ENCODE measurements around the gene SAMD4B. TPM values are rescaled to one million over a fixed set of nuclear protein-coding genes. Genes with fewer than 3 reads are reported as not detected.

The SAMD4B gene
- total RNA-seq, 1 donor from 2014 or later = 22.4 TPM

DNA sequence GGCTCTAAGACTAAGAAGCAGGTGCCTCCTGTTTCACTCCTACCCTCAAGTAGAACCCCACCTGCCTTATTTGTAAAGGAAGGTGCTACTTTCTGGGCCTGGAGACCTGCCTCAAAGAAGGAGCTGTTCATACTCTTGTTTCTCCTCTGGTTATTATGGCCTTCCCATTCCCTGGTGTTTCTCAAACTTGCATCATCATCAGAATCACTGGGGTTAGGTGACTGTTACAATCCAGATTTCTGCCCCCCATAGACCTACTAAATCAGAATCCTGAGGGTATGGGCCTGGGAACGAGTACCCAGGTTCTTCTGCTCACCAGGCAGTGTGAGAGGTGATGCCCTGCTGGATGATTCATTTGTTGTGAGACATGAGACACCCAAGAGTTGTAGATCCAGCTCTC lies 18.4 kb downstream of the SAMD4B start:
- no peaks in the 10 kb centered on the region for H3K9me3 ChIP-seq (ENCODE audit: control insufficient read depth in 3 of 3, low read length in 3 of 3)
- H3K4me3 ChIP-seq (ENCODE audit: low read length in 3 of 3) = no peak overlapping the region
- no peak overlapping the region for H3K9ac ChIP-seq (ENCODE audit: low read depth in 1 of 3, low read length in 3 of 3)
- H3K27me3 ChIP-seq (ENCODE audit: control insufficient read depth in 3 of 3, insufficient read depth in 3 of 3, low read length in 3 of 3) = no peaks in the 10 kb centered on the region
- peaks cover 43 to 55% (median 51%) of the 10 kb centered on the region in 3 donors for H3K36me3 ChIP-seq (ENCODE audit: control insufficient read depth in 3 of 3, insufficient read depth in 3 of 3, low read length in 3 of 3)
- no peak overlapping the region for H3K27ac ChIP-seq (ENCODE audit: low read depth, low read length)
- peaks cover 29 to 35% (median 29%) of the 10 kb centered on the region in 3 donors for H3K4me1 ChIP-seq (ENCODE audit: control insufficient read depth in 3 of 3, insufficient read depth in 3 of 3, low read length in 3 of 3)

GRCh38 chr19:39362682-39363657 lies 20.7 kb downstream of the SAMD4B start:
- Histone ChIP-seq H3K9ac (ENCODE audit: low read depth in 1 of 3, low read length in 3 of 3) (peak overlapping the region in 2 of 3 donors; percentile 37 to 68), H3K4me3 (ENCODE audit: low read length in 3 of 3) (peak overlapping the region in 2 of 3 donors; percentile 14 to 42), H3K36me3 (ENCODE audit: control insufficient read depth in 3 of 3, insufficient read depth in 3 of 3, low read length in 3 of 3) (peaks cover 24 to 36% (median 35%) of the 10 kb centered on the region in 3 donors), H3K9me3 (ENCODE audit: control insufficient read depth in 3 of 3, low read length in 3 of 3) (no peaks in the 10 kb centered on the region), H3K4me1 (ENCODE audit: control insufficient read depth in 3 of 3, insufficient read depth in 3 of 3, low read length in 3 of 3) (peaks cover 32 to 39% (median 33%) of the 10 kb centered on the region in 3 donors), H3K27ac (ENCODE audit: low read depth, low read length) (peak overlapping the region; percentile 79), H3K27me3 (ENCODE audit: control insufficient read depth in 3 of 3, insufficient read depth in 3 of 3, low read length in 3 of 3) (no peaks in the 10 kb centered on the region)

GRCh38 chr19:39363901-39364457 lies 21.8 kb downstream of the SAMD4B start:
- peak overlapping the region; percentile 79 for H3K27ac ChIP-seq (ENCODE audit: low read depth, low read length)
- peaks cover 16 to 32% (median 31%) of the 10 kb centered on the region in 3 donors for H3K36me3 ChIP-seq (ENCODE audit: control insufficient read depth in 3 of 3, insufficient read depth in 3 of 3, low read length in 3 of 3)
- no peak overlapping the region for H3K4me3 ChIP-seq (ENCODE audit: low read length in 3 of 3)
- no peaks in the 10 kb centered on the region for H3K9me3 ChIP-seq (ENCODE audit: control insufficient read depth in 3 of 3, low read length in 3 of 3)
- peak overlapping the region; percentile 40 to 63 (median 58) for H3K9ac ChIP-seq (ENCODE audit: low read depth in 1 of 3, low read length in 3 of 3)
- H3K27me3 ChIP-seq (ENCODE audit: control insufficient read depth in 3 of 3, insufficient read depth in 3 of 3, low read length in 3 of 3) = no peaks in the 10 kb centered on the region
- peaks cover 32 to 39% (median 33%) of the 10 kb centered on the region in 3 donors for H3K4me1 ChIP-seq (ENCODE audit: control insufficient read depth in 3 of 3, insufficient read depth in 3 of 3, low read length in 3 of 3)

GRCh38 chr19:39365531-39365930 lies 23.3 kb downstream of the SAMD4B start:
- peaks cover 22 to 36% (median 30%) of the 10 kb centered on the region in 3 donors for H3K36me3 ChIP-seq (ENCODE audit: control insufficient read depth in 3 of 3, insufficient read depth in 3 of 3, low read length in 3 of 3)

GRCh38 chr19:39369200-39369599 lies 27.0 kb downstream of the SAMD4B start:
- Histone ChIP-seq H3K4me1 (ENCODE audit: control insufficient read depth in 3 of 3, insufficient read depth in 3 of 3, low read length in 3 of 3) (peaks cover 28 to 33% (median 28%) of the 10 kb centered on the region in 3 donors), H3K27ac (ENCODE audit: low read depth, low read length) (no peak overlapping the region), H3K36me3 (ENCODE audit: control insufficient read depth in 3 of 3, insufficient read depth in 3 of 3, low read length in 3 of 3) (peaks cover 25 to 35% (median 34%) of the 10 kb centered on the region in 3 donors), H3K4me3 (ENCODE audit: low read length in 3 of 3) (no peak overlapping the region), H3K27me3 (ENCODE audit: control insufficient read depth in 3 of 3, insufficient read depth in 3 of 3, low read length in 3 of 3) (no peaks in the 10 kb centered on the region), H3K9ac (ENCODE audit: low read depth in 1 of 3, low read length in 3 of 3) (no peak overlapping the region), H3K9me3 (ENCODE audit: control insufficient read depth in 3 of 3, low read length in 3 of 3) (no peaks in the 10 kb centered on the region)

More at GRCh38 chr19:39365531-39365930, 23.3 kb downstream of the SAMD4B start:
- Histone ChIP-seq H3K9ac (ENCODE audit: low read depth in 1 of 3, low read length in 3 of 3) (no peak overlapping the region), H3K4me3 (ENCODE audit: low read length in 3 of 3) (no peak overlapping the region), H3K27ac (ENCODE audit: low read depth, low read length) (no peak overlapping the region), H3K4me1 (ENCODE audit: control insufficient read depth in 3 of 3, insufficient read depth in 3 of 3, low read length in 3 of 3) (peaks cover 32 to 39% (median 33%) of the 10 kb centered on the region in 3 donors), H3K27me3 (ENCODE audit: control insufficient read depth in 3 of 3, insufficient read depth in 3 of 3, low read length in 3 of 3) (no peaks in the 10 kb centered on the region), H3K9me3 (ENCODE audit: control insufficient read depth in 3 of 3, low read length in 3 of 3) (no peaks in the 10 kb centered on the region)

DNA sequence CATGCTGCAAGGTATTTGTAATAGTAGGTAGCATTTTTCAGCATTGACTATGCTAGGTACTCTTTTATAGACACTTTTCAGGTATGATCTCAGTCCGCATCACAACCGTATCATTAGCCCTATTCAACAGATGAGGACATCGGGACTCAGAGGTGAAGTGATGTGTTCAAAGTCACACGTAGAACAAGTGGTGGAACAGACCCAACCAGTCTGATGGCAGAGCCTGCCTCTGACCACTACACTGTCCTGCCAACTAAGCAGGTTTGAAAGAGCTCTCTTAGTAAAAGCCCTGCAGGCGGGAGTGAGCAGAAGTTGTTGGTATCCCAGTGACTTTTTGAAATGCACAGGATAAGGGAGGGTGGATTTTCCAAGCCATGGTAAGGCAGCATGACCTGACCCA lies 28.5 kb downstream of the SAMD4B start:
- Histone ChIP-seq H3K36me3 (ENCODE audit: control insufficient read depth in 3 of 3, insufficient read depth in 3 of 3, low read length in 3 of 3) (peaks cover 32 to 42% (median 42%) of the 10 kb centered on the region in 3 donors), H3K27ac (ENCODE audit: low read depth, low read length) (no peak overlapping the region), H3K4me1 (ENCODE audit: control insufficient read depth in 3 of 3, insufficient read depth in 3 of 3, low read length in 3 of 3) (peaks cover 19 to 22% (median 21%) of the 10 kb centered on the region in 3 donors), H3K9me3 (ENCODE audit: control insufficient read depth in 3 of 3, low read length in 3 of 3) (no peaks in the 10 kb centered on the region), H3K4me3 (ENCODE audit: low read length in 3 of 3) (no peak overlapping the region), H3K27me3 (ENCODE audit: control insufficient read depth in 3 of 3, insufficient read depth in 3 of 3, low read length in 3 of 3) (no peaks in the 10 kb centered on the region), H3K9ac (ENCODE audit: low read depth in 1 of 3, low read length in 3 of 3) (no peak overlapping the region)

- Histone ChIP-seq H3K4me1 (ENCODE audit: control insufficient read depth in 3 of 3, insufficient read depth in 3 of 3, low read length in 3 of 3) (peaks cover 18% of the 10 kb centered on the region in 3 donors), H3K27ac (ENCODE audit: low read depth, low read length) (peak overlapping the region; percentile 88), H3K36me3 (ENCODE audit: control insufficient read depth in 3 of 3, insufficient read depth in 3 of 3, low read length in 3 of 3) (peaks cover 47 to 54% (median 52%) of the 10 kb centered on the region in 3 donors), H3K4me3 (ENCODE audit: low read length in 3 of 3) (peak overlapping the region in 1 of 3 donors; percentile 55), H3K9me3 (ENCODE audit: control insufficient read depth in 3 of 3, low read length in 3 of 3) (no peaks in the 10 kb centered on the region), H3K27me3 (ENCODE audit: control insufficient read depth in 3 of 3, insufficient read depth in 3 of 3, low read length in 3 of 3) (no peaks in the 10 kb centered on the region), H3K9ac (ENCODE audit: low read depth in 1 of 3, low read length in 3 of 3) (peak overlapping the region; percentile 63 to 80 (median 75))
These were observed 30.0 kb downstream of the SAMD4B start for GRCh38 chr19:39372047-39372802.

DNA sequence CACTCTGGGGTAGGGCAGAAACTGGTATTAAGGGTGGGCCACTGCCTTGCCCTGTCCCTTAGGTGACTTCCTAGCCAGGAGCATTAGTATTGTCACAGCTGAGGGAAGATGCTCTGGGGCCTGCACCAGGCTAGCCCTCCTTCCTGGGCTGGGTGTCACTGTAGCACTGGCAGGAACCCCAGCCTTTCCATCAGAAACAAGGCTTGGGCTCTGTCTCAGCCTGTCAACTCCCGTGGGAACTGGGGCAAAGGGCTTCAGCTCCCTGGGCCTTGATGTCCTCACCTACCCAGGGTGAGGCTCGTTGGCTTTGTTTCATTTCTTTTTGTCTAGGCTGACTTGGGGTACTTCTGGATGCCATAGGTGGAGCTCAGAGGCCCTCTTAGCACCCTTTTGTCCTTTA lies 30.7 kb downstream of the SAMD4B start:
- Histone ChIP-seq H3K9me3 (ENCODE audit: control insufficient read depth in 3 of 3, low read length in 3 of 3) (no peaks in the 10 kb centered on the region), H3K36me3 (ENCODE audit: control insufficient read depth in 3 of 3, insufficient read depth in 3 of 3, low read length in 3 of 3) (peaks cover 54 to 61% (median 59%) of the 10 kb centered on the region in 3 donors), H3K4me3 (ENCODE audit: low read length in 3 of 3) (peak overlapping the region in 1 of 3 donors; percentile 55)

DNA sequence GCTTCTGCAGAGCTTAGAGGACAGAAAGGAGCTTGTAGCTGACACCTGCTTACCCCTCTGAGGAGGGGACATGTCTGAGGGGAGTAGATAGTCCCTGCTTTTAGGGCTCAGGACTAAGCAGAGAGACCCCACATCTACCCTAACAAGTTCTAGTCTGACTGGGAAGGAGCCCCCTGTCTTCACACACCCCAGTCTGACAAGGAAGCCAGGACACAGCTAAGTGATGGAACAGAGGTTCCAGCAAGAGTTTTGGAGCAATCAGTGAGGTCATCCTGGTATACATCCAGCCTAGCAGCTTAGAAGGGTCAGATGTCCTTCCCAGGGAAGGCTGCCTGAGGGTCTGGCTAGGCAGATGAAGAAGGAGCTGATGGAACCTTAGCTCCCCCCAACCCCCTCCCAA lies 33.7 kb downstream of the SAMD4B start:
- no peaks in the 10 kb centered on the region for H3K9me3 ChIP-seq (ENCODE audit: control insufficient read depth in 3 of 3, low read length in 3 of 3)
- H3K27ac ChIP-seq (ENCODE audit: low read depth, low read length) = no peak overlapping the region
- H3K4me1 ChIP-seq (ENCODE audit: control insufficient read depth in 3 of 3, insufficient read depth in 3 of 3, low read length in 3 of 3) = peaks cover 18 to 32% (median 22%) of the 10 kb centered on the region in 3 donors
- H3K4me3 ChIP-seq (ENCODE audit: low read length in 3 of 3) = no peak overlapping the region
- no peak overlapping the region for H3K9ac ChIP-seq (ENCODE audit: low read depth in 1 of 3, low read length in 3 of 3)
- H3K27me3 ChIP-seq (ENCODE audit: control insufficient read depth in 3 of 3, insufficient read depth in 3 of 3, low read length in 3 of 3) = no peaks in the 10 kb centered on the region
- H3K36me3 ChIP-seq (ENCODE audit: control insufficient read depth in 3 of 3, insufficient read depth in 3 of 3, low read length in 3 of 3) = peaks cover 62 to 68% (median 64%) of the 10 kb centered on the region in 3 donors

More for the DNA sequence above, 30.7 kb downstream of the SAMD4B start:
- peak overlapping the region; percentile 88 for H3K27ac ChIP-seq (ENCODE audit: low read depth, low read length)
- peak overlapping the region; percentile 63 to 80 (median 75) for H3K9ac ChIP-seq (ENCODE audit: low read depth in 1 of 3, low read length in 3 of 3)
- H3K4me1 ChIP-seq (ENCODE audit: control insufficient read depth in 3 of 3, insufficient read depth in 3 of 3, low read length in 3 of 3) = peaks cover 18 to 22% (median 20%) of the 10 kb centered on the region in 3 donors
- no peaks in the 10 kb centered on the region for H3K27me3 ChIP-seq (ENCODE audit: control insufficient read depth in 3 of 3, insufficient read depth in 3 of 3, low read length in 3 of 3)
